Activated T-cell treated with anti-CD3 and anti-CD28 coated beads, Interleukin-2, amount 50 U/mL, for 4 hours (primary cell): ENCODE measurements around the gene MALRD1. TPM values are rescaled to one million over a fixed set of nuclear protein-coding genes. Genes with fewer than 3 reads are reported as not detected.

Source experiments
- ATAC-seq, 2 donors: fragments of 200-7000 bp; cut with Tn5 transposase; one replicate each; pipeline ENCODE4 v1.10.0; 2021
- DNase-seq: peaks from one replicate; pipeline ENCODE4 v3.0.0-alpha.2; 2020
- H3K27me3 Mint-ChIP-seq: one replicate; pipeline ENCODE4 v1.8.0; 2021; ENCODE audit warnings: low read depth, mixed read lengths
- H3K36me3 Mint-ChIP-seq: one replicate; pipeline ENCODE4 v1.8.0; 2022; ENCODE audit warnings: mixed read lengths; ENCODE audit not compliant: insufficient read depth
- H3K4me1 Mint-ChIP-seq: one replicate; pipeline ENCODE4 v1.8.0; 2021; ENCODE audit warnings: low read depth, mixed read lengths
- H3K4me3 Mint-ChIP-seq: one replicate; pipeline ENCODE4 v1.8.0; 2021; ENCODE audit warnings: mild to moderate bottlenecking, moderate library complexity, mixed read lengths
- H3K9me3 Mint-ChIP-seq: one replicate; pipeline ENCODE4 v1.8.0; 2021; ENCODE audit warnings: mixed read lengths
- total RNA-seq, 3 donors: library from RNA; stranded (reverse); gene quantifications; one replicate each; pipeline ENCODE4 v1.2.1, GENCODE V29; 2021

The MALRD1 gene
- total RNA-seq, 3 donors from 2014 or later: not detected

DNA sequence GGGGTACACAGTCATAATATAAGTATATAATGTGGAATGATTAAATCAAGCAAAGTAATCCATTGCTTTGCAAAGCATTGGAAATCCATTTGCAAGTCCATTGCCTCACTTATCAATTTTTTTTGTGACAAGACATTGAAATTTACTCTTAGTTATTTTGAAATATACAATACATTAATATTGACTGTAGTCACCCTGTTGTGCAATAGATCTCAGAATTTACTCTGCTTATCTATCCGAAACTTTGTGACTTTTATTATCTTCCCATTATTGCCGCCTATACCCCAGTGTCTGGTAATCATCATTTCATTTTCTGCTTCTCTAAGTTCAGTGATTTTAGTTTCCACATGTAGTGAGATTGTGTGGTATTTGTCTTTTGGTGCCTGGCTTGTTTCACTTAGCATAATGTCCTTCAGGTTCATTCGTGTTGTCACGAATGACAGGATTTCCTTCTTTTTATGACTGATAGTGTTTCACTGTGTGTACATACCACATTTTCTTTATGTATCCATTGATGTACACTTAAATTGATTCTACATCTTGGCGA, 5.8 kb downstream of the MALRD1 start:
- Mint-ChIP-seq H3K4me1 (no peaks in the 10 kb centered on the region), H3K27me3 (no peaks in the 10 kb centered on the region), H3K4me3 (no peak overlapping the region), H3K9me3 (no peaks in the 10 kb centered on the region), H3K36me3 (no peaks in the 10 kb centered on the region)
- DNase-seq (no peak), ATAC-seq (no peak)

DNA sequence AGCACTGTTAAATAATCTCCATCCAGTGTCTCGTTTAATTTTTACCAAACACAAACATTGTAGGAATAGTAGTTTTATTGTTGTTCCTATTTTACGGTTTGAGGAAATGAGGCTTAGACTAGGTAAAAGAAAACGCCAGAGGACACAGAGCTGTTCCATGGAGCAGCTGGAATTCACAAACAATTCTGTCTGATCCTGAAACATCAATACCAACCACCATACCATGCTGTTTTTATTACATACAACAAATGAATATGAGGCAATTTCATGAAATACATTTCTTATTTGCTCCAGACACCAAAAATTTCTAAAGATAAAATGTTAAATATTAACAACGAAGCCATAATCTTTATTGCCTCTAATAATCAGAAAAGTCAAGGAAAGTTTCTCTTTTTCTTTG, 9.4 kb downstream of the MALRD1 start:
- no peaks in the 10 kb centered on the region for H3K36me3 Mint-ChIP-seq
- no peak for DNase-seq
- peaks cover 9% of the 10 kb centered on the region for H3K9me3 Mint-ChIP-seq
- no peak overlapping the region for H3K4me3 Mint-ChIP-seq
- H3K27me3 Mint-ChIP-seq: no peaks in the 10 kb centered on the region
- no peaks in the 10 kb centered on the region for H3K4me1 Mint-ChIP-seq
- ATAC-seq: no peak

DNA sequence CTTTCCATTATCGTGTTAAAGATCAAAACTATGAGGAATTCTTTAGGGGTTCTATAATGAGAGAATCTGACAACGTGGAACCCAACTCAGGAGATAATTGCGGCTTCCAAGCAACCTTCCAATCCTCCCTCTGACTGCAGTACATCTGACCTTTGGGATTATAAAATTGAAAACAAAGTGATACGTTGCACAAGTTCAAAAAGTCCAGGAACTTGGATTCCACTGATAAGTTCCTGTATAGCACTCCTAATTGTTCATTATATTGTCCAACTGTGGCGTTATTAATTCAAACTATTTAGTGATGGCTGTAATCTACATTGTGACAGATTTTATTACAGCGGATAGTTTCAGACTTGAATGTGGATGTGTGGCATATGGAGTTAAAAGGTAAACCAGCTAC, 15.4 kb downstream of the MALRD1 start:
- no peaks in the 10 kb centered on the region for H3K27me3 Mint-ChIP-seq
- H3K36me3 Mint-ChIP-seq: no peaks in the 10 kb centered on the region
- H3K4me1 Mint-ChIP-seq: no peaks in the 10 kb centered on the region
- H3K4me3 Mint-ChIP-seq: no peak overlapping the region
- ATAC-seq (no peak), DNase-seq (no peak)
- H3K9me3 Mint-ChIP-seq: peaks cover 11% of the 10 kb centered on the region

DNA sequence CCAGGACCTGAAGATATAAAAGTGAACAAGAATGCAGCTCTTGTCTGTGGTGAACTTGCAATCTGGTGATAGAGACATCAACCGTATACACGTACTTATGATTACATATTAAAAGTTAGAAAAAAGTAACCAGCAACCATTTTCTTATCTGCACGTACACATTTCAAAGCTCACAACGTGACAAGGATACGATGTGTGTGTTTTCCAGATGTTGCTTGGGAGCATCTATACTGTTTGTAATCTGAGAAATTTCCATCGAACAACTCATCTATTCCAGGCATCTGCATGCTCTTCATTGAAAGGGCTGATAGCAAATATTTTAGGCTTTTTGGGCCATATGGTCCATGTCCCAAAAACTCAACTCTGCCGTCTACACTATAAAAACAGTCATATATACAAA, 23.3 kb downstream of the MALRD1 start:
- Mint-ChIP-seq H3K36me3 (no peaks in the 10 kb centered on the region), H3K27me3 (no peaks in the 10 kb centered on the region), H3K9me3 (peaks cover 10% of the 10 kb centered on the region), H3K4me3 (no peak overlapping the region), H3K4me1 (no peaks in the 10 kb centered on the region)
- DNase-seq: no peak
- no peak for ATAC-seq

DNA sequence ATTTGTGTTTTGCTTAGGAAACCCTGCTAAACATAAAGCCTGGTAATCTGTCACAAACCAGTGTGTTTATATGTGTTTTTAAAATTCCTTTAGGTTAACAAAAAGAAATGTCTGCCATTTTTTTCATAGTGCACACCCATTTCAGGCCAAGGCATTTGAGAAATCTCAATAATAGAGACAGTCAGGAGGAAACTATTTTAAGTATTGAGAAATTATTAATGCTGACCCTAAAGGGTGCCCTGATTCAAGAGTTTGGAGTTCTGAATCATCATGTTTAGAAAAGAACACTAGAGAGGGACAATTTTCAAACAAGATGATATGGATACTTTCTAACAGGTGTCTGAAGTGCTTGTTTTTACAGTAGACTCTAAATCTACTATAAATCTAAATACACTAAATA, 28.7 kb downstream of the MALRD1 start:
- Mint-ChIP-seq H3K4me3 (no peak overlapping the region), H3K9me3 (peaks cover 15% of the 10 kb centered on the region), H3K4me1 (no peaks in the 10 kb centered on the region), H3K27me3 (no peaks in the 10 kb centered on the region), H3K36me3 (no peaks in the 10 kb centered on the region)
- ATAC-seq (no peak), DNase-seq (no peak)

DNA sequence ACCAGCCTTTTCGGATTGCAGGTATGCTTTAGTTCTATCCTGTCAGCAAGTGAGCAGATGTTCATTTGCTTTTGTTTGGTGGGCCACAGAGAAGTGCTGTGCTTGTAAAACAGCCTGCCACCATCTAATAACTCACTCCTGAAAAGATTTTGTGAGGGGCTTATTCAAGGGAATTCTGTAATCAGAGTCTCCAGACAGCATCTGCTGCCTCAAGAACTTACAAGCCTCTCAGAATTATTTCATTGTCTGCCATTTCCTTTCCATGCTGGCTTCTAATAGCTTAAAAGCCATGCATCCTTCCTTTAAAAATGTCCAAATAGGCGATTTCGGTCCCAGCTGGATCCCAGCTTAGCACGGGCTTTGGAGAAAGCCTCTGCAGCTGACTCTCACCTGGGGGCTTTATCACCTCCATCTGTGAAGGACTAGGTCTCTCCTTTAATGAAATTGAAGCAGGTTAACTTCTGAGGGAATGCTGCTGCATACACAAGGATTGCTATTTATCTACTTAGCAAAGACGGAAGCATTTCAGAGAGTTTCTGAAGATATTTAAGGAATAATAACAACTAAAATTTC, 48.0 kb downstream of the MALRD1 start:
- Mint-ChIP-seq H3K27me3 (no peaks in the 10 kb centered on the region), H3K9me3 (peaks cover 7% of the 10 kb centered on the region), H3K4me1 (no peaks in the 10 kb centered on the region), H3K36me3 (no peaks in the 10 kb centered on the region), H3K4me3 (no peak overlapping the region)
- DNase-seq: no peak
- ATAC-seq: no peak

DNA sequence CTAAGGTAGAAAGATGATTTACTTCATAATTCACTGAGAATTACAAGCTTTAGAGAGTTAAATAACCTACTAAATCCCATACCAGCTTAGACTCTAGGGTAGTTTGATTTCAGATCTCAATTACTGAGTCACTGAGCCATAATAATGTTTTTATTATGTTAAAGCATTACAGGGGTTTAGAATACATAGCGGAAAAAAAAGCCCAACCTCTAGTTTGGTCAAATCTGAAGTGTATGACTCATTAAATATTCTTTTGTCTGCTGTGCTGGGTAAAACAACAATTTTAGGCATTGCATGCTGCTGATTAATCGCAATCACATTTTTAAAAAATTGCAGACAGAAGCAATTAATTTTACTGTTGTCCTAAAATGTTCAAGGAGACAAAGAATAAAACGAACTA, 48.5 kb downstream of the MALRD1 start:
- no peaks in the 10 kb centered on the region for H3K4me1 Mint-ChIP-seq
- no peak overlapping the region for H3K4me3 Mint-ChIP-seq
- ATAC-seq (no peak), DNase-seq (no peak)
- no peaks in the 10 kb centered on the region for H3K27me3 Mint-ChIP-seq
- H3K9me3 Mint-ChIP-seq: peaks cover 7% of the 10 kb centered on the region
- no peaks in the 10 kb centered on the region for H3K36me3 Mint-ChIP-seq

DNA sequence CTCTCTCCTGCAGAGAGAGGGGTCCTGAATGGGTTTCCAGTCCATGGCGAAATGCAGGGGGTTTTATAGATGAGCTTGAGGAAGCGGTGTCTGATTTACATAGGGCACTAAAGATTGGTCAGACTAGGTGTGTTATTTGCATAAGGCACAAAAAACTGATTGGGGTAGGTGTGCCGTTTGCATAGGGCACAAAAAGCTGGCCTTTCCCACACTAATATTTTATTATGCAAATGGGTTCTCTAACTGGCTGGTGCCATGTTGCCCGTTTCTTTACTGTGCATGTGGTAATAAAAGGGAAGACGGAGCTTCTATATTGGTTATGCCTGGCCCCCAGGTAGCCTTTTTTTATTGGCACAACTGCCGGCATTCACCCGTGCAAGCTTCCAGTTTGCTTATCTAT, 50.2 kb downstream of the MALRD1 start:
- Mint-ChIP-seq H3K4me1 (no peaks in the 10 kb centered on the region), H3K36me3 (no peaks in the 10 kb centered on the region), H3K9me3 (peaks cover 7% of the 10 kb centered on the region), H3K27me3 (no peaks in the 10 kb centered on the region), H3K4me3 (no peak overlapping the region)
- no peak for ATAC-seq
- no peak for DNase-seq

DNA sequence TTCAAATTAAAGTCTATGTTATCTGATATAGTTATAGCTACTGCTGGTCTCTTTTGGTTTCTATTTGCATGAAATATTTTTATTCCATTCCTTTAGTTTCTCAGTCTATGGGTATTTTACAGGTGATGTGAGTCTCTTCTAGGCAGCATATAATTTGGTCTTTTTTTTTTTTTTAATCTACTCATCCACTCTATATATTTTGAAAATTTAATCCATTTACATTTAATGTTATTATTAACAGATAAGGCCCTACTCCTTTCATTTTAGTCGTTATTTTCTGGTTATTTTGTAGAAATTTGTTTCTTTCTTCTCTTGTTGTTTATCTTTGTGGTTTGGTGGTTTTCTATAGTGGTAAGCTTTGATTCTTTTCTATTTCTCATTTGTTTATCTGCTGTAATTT, 58.8 kb downstream of the MALRD1 start:
- no peaks in the 10 kb centered on the region for H3K27me3 Mint-ChIP-seq
- no peak overlapping the region for H3K4me3 Mint-ChIP-seq
- H3K9me3 Mint-ChIP-seq: peaks cover 31% of the 10 kb centered on the region
- ATAC-seq (no peak), DNase-seq (no peak)
- no peaks in the 10 kb centered on the region for H3K4me1 Mint-ChIP-seq
- no peaks in the 10 kb centered on the region for H3K36me3 Mint-ChIP-seq

DNA sequence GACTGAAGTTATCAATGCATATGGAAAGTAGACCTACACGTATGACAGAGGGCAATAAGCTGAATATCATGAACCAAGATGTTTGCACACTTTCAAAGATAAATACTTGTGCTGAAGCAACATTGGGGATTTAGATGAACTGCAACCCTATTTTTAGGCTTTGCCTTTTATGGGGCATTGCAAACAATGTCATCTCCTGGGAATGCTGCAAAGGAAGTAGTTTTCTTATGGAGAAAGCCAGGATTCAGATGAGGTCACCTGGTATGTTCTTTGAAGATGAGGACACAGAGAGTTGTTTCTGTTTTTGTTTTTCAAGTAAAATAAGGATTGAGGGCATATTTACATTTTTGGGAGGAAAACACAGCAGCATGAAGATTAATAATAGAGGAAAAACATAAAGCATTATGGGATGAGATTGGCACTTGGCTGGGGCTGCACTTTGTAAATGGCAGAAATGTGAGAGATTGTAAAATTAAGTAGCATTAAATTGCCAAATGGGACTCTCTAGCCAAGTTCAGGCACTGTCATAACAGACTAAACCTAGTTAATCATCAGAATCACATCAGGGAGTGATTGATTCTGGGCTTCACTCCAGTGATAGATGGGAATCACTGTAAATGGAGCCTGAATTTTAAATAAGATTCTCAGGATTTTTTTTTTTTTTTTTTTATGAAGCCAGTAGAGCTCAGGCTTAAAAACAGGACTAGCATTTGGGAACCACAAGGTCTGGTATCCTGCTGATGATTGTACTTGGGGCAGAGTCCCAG, 63.1 kb downstream of the MALRD1 start:
- Mint-ChIP-seq H3K4me3 (no peak overlapping the region), H3K36me3 (no peaks in the 10 kb centered on the region), H3K27me3 (no peaks in the 10 kb centered on the region), H3K9me3 (peaks cover 24% of the 10 kb centered on the region), H3K4me1 (no peaks in the 10 kb centered on the region)
- no peak for ATAC-seq
- no peak for DNase-seq

DNA sequence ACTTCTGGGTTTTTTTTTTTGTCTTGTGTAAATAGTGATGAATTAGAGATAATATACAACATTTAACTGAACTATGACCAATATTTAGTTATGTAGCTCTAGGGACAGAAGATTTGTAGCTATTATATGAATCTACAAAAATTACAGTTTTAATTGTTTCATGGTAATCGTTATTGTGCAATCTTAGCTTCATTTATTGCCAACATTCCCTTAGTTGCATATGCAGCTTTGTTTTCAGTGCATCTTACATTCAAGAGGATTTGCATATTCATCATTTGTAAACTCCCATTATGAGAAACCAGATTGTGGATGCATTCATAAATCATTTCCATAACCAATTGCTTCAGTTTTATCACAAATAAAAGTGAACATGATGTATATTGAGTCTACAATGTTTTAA, 68.8 kb downstream of the MALRD1 start:
- no peaks in the 10 kb centered on the region for H3K4me1 Mint-ChIP-seq
- peaks cover 2% of the 10 kb centered on the region for H3K36me3 Mint-ChIP-seq
- peaks cover 19% of the 10 kb centered on the region for H3K9me3 Mint-ChIP-seq
- no peak overlapping the region for H3K4me3 Mint-ChIP-seq
- ATAC-seq (no peak), DNase-seq (no peak)
- H3K27me3 Mint-ChIP-seq: no peaks in the 10 kb centered on the region

DNA sequence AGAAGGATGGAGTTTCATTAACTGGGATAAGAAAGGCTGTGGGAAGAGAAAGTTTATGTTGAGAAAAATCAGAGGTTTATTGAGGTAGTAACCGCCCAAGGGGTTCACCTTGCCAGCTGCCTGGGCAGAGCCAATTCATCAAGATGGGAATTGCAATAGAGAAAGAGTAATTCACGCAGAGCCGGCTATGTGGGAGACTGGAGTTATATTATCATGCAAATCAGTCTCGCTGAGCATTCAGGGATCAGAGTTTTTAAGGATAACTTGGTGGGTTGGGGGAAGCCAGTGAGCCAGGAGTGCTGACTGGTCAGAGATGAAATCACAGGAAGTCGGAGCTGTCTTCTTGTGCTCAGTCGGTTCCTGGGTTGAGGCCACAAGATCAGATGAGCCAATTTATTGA, 70.6 kb downstream of the MALRD1 start:
- DNase-seq (no peak), ATAC-seq (no peak)
- no peaks in the 10 kb centered on the region for H3K27me3 Mint-ChIP-seq
- no peaks in the 10 kb centered on the region for H3K4me1 Mint-ChIP-seq
- H3K36me3 Mint-ChIP-seq: peaks cover 2% of the 10 kb centered on the region
- peaks cover 19% of the 10 kb centered on the region for H3K9me3 Mint-ChIP-seq
- H3K4me3 Mint-ChIP-seq: no peak overlapping the region

DNA sequence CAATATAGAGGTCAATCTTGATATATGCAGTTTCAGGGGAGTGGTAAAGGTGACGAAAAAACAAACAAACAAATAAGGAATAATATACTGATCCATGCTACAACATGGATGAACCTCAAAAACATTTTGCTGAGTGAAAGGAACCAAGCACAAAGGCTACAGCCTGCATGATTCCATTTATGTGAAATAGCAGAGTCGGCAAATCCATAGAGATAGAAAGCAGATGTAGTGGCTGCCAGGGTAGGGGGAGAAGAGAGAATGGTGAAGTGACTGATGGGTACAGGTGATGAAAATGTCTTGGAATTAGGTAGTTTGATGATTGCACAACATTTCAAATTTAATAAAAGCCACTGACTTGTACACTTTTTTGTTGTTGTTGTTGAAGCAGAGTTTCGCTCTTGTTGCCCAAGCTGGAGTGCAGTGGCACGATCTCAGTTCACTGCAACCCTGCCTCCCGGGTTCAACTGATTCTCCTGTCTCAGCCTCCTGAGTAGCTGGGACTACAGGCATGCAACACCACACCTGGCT, 71.8 kb downstream of the MALRD1 start:
- H3K4me3 Mint-ChIP-seq: no peak overlapping the region
- H3K9me3 Mint-ChIP-seq: peaks cover 19% of the 10 kb centered on the region
- DNase-seq (no peak), ATAC-seq (no peak)
- peaks cover 2% of the 10 kb centered on the region for H3K36me3 Mint-ChIP-seq
- H3K4me1 Mint-ChIP-seq: no peaks in the 10 kb centered on the region
- H3K27me3 Mint-ChIP-seq: no peaks in the 10 kb centered on the region

DNA sequence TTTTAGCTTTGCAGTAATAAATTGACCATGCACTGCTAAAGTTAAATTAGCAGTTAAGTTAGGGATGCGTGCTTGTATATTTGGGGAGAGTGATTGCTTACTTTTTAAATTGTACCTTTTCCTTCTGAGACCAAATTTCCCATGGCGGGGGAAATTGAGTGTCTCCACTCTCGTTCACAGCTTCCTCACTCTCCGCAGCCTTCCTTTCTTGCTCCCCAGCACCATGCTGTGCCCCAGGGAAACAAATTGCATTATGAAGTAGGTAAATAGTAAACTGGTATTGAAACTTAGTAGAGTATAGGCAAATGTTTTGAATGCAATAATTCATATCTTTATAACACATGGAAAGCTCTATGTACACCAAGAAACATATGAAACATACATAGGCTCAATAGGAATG, 85.4 kb downstream of the MALRD1 start:
- Mint-ChIP-seq H3K4me3 (no peak overlapping the region), H3K27me3 (no peaks in the 10 kb centered on the region), H3K9me3 (no peaks in the 10 kb centered on the region), H3K4me1 (no peaks in the 10 kb centered on the region), H3K36me3 (no peaks in the 10 kb centered on the region)
- no peak for ATAC-seq
- DNase-seq: no peak

DNA sequence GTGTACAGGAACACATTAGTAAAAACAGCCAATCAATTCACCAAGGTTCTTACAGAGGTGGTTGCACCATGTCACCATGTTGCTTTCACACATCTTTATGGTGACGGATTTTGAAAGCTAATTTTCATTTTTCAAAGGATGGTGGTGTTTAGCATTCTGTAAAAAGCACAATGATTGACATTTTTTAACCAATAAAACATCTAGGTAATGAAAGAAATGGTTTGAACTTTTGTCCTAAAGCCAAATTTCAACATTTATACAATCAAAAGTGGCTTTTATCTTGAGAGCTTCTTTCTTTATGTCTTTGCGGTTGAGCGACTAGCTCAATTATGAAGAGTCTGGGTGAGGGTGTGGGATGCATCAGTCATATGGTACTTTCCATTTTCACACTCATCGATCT, 94.4 kb downstream of the MALRD1 start:
- ATAC-seq: no peak
- DNase-seq: no peak
- Mint-ChIP-seq H3K4me1 (no peaks in the 10 kb centered on the region), H3K4me3 (no peak overlapping the region), H3K27me3 (no peaks in the 10 kb centered on the region), H3K36me3 (no peaks in the 10 kb centered on the region), H3K9me3 (peaks cover 11% of the 10 kb centered on the region)
